Ishikawa (cell line): ENCODE measurements around the gene BUD31.

Source experiments
- MAX ChIP-seq: IDR thresholded peaks from 2 replicates; pipeline ENCODE4 v1.6.1; 2012
- TCF12 ChIP-seq: IDR thresholded peaks from 2 replicates; pipeline ENCODE4 v1.6.1; 2012; ENCODE audit warnings: low read depth
- USF1 ChIP-seq: IDR thresholded peaks from 2 replicates; pipeline ENCODE4 v1.6.1; 2012
- YY1 ChIP-seq: IDR thresholded peaks from 2 replicates; pipeline ENCODE4 v1.6.1; 2012; ENCODE audit warnings: low read depth

- TF ChIP-seq MAX (no peak), YY1 (no peak), USF1 (no peak), TCF12 (no peak)
Observed at GRCh38 chr7:99468336-99468918, 59.7 kb downstream of the BUD31 start.
